Left ventricle myocardium superior (tissue), 1 donor: ENCODE results near the gene HBE1. TPM values are rescaled to one million over a fixed set of nuclear protein-coding genes. Genes with fewer than 3 reads are reported as not detected.
A peak's percentile ranks its signal among the peaks of the same experiment; 100 is the strongest.

ENCODE experiments used
- ATAC-seq: fragments of 200-7000 bp; cut with Tn5 transposase; one replicate; pipeline ENCODE4 v1.9.1; 2020; ENCODE audit warnings: mild to moderate bottlenecking, moderate library complexity
- DNase-seq: peaks from one replicate; pipeline ENCODE4 v3.0.0-alpha.2; 2020
- intact Hi-C: fragments of 100-400 bp; cut with micrococcal nuclease; formaldehyde crosslinking; loops from one replicate; pipeline ENCODE4 v1.11.0; 2022
- total RNA-seq: library from RNA; stranded (reverse); fragmentation: NEBNext Ultra II Directional; extraction: Animal tissue kit (Norgen Biotek cat#: 25700); gene quantifications from one replicate; pipeline ENCODE4 v1.2.1, GENCODE V29; 2021
- donor health status: DM: no; HTN: yes; CAD: no; lungs with severe emphysema.

The HBE1 gene
- total RNA-seq, 1 donor from 2014 or later, result not detected

DNA sequence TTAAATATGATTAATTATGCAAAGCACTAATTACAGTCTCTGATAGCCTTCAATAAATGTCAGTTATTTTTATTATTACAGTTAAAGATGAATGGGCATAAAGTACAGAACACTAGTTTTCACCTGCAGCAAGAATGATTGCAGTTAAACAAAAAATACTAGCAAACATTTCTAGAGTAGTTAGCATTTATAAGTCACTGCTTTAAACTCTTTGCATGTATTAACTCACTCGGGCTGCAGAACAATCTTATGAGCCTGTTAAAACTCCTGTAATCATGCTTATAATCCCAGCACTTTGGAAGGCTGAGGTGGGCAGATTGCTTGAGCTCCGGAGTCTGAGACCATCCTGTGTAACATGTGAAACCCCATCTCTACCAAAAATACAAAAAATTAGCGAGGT lies 17.2 kb upstream of the HBE1 start:
- DNase-seq, result no peak
- ATAC-seq, result no peak
- intact Hi-C loops, result no loop called here

- intact Hi-C loops, result no loop called here
- no peak for ATAC-seq
- no peak for DNase-seq
Observed at GRCh38 chr11:5286351-5286750, 16.6 kb upstream of the HBE1 start.

GRCh38 chr11:5285703-5286340 lies 16.1 kb upstream of the HBE1 start:
- intact Hi-C loops, result no loop called here
- ATAC-seq, result no peak
- no peak for DNase-seq

DNA sequence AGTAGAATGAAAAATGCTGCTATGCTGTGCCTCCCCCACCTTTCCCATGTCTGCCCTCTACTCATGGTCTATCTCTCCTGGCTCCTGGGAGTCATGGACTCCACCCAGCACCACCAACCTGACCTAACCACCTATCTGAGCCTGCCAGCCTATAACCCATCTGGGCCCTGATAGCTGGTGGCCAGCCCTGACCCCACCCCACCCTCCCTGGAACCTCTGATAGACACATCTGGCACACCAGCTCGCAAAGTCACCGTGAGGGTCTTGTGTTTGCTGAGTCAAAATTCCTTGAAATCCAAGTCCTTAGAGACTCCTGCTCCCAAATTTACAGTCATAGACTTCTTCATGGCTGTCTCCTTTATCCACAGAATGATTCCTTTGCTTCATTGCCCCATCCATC lies 14.9 kb upstream of the HBE1 start:
- intact Hi-C loops, result no loop called here
- ATAC-seq (no peak), DNase-seq (no peak)

GRCh38 chr11:5283882-5284281 lies 14.1 kb upstream of the HBE1 start:
- ATAC-seq, result no peak
- intact Hi-C loops, result no loop called here
- DNase-seq, result no peak

DNA sequence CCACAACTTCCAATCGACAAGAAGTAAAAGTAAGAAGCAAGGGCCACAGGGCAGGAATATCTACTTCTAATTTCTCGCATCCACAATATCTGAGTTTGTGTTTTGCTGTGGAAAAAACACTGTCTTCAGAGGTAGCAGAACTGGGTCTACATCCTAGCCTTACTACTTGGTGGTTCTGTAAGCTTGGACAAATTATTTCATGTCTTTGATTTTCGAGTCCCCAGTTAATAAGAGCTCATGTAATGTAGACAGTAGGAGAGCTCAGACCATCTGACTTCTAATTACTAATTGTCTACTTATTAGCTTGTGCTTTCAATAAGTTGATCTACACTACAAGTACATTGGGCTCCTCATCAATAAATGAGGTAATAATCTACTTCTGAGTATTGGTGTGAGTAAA lies 13.3 kb upstream of the HBE1 start:
- ATAC-seq (no peak), DNase-seq (no peak)
- intact Hi-C loops, result no loop called here

GRCh38 chr11:5282628-5283027 lies 12.9 kb upstream of the HBE1 start:
- intact Hi-C loops, result no loop called here
- no peak for ATAC-seq
- no peak for DNase-seq

DNA sequence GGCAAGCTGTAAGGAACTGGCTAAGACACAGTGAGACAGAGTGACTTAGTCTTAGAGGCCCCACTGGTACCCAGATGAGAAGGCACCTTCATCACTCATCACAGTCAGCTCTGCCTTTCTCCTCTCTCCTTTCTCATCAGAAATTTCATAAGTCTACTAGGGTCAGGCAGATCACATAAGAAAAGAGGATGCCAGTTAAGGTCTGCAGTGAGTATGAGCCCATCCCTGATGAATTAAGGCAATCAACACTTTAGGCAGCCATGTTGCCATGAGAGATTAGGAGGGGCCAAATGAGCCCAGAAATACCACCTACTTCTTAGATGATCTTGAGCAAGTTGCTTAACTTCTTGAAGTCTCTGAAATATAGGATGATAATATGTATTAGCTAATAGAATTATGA lies 11.9 kb upstream of the HBE1 start:
- no peak for ATAC-seq
- DNase-seq, result no peak
- intact Hi-C loops, result no loop called here

- DNase-seq (no peak), ATAC-seq (peak; percentile 34)
- intact Hi-C loops, result no loop called here
Observed at GRCh38 chr11:5280582-5281102, 10.9 kb upstream of the HBE1 start.

GRCh38 chr11:5279471-5280090 lies 9.8 kb upstream of the HBE1 start:
- ATAC-seq (no peak), DNase-seq (no peak)
- intact Hi-C loops, result no loop called here

- no peak for ATAC-seq
- no peak for DNase-seq
- intact Hi-C loops, result no loop called here
Observed at GRCh38 chr11:5277807-5278382, 8.2 kb upstream of the HBE1 start.

- intact Hi-C loops, result no loop called here
- ATAC-seq (no peak), DNase-seq (no peak)
Observed at GRCh38 chr11:5276697-5277096, 7.0 kb upstream of the HBE1 start.

- DNase-seq, result no peak
Observed at GRCh38 chr11:5275369-5276110, 5.8 kb upstream of the HBE1 start.

GRCh38 chr11:5274395-5274794 lies 4.7 kb upstream of the HBE1 start:
- DNase-seq, result no peak
- no peak for ATAC-seq
- intact Hi-C loops, result loop anchor here (2.0 kb wide), 1 partner anchor 32 kb away; no protein-coding TSS in a partner anchor

More at GRCh38 chr11:5275369-5276110, 5.8 kb upstream of the HBE1 start:
- no peak for ATAC-seq
- intact Hi-C loops, result loop anchor here (2.0 kb wide), 1 partner anchor 31 kb away; no protein-coding TSS in a partner anchor

DNA sequence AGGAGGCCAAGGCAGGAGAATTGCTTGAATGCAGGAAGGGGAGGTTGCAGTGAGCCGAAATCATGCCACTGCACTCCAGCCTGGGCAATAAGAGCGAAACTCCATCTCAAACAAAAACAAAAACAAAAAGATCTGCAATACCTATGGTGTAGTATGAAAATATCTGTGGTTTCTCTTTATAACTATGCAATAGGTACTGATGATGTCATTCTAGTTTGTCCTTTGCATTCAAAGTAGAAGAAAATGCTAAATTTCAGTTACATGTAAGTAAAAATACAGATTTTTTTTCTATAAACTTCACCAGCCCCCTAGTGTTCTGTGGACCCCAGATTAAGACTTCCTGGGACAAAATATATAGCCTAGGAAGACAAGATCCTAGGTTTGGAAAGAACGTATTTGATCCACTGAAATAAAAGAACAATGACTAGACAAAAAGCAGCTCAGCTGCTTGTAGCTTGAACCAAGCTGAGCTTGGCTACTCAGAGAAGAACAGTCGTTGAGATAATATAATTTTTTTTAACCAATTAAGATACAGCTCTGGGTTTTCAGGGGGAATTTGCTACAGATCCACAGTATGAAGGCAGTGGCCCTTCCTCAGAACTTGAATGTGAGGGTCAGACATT lies 2.8 kb upstream of the HBE1 start:
- ATAC-seq (no peak), DNase-seq (no peak)
- intact Hi-C loops, result no loop called here

DNA sequence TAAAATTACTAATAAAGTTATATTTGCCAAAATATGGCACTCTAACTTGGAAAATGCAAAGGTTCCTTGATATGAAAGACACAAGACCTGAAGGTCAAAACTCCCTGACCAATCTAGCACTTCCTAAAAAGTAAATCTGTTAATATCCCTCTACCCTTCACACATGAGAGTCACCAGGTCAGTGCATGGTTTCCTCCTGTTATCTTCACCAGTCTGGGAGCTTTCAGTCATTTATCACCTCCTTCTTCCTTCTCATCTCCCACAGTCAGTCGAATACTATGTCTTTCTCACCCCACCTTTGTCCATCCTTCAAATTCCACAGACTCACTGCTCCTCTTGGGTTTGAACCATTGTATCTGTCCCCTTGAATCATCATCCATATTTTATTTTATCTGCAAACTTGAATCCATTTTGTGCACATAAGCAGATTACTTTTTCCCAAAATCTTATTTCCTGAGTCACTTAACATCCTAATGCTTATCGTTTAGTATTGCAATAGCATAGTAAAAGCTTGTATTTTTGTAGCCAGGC lies 2.6 kb downstream of the HBE1 start:
- ATAC-seq (no peak), DNase-seq (no peak)
- intact Hi-C loops, result no loop called here

- intact Hi-C loops, result no loop called here
- DNase-seq (no peak), ATAC-seq (no peak)
Observed at GRCh38 chr11:5266609-5267008, 3.1 kb downstream of the HBE1 start.

DNA sequence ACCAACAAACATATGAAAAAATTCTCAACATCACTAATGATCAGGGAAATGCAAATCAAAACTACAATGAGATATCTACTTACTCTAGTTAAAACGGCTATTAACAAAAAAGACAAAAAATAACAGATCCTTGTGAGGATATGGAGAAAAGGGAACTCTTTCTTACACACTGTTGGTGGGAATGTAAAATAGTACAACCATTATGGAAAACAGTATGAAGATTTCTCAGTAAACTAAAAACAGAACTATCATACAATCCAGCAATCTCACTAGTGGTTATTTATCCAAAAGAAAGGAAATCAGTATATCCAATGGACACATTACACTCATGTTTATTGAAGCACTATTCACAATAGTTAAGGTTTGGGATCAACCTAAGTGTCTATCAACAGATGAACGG lies 3.9 kb downstream of the HBE1 start:
- intact Hi-C loops, result no loop called here
- DNase-seq, result no peak
- no peak for ATAC-seq

DNA sequence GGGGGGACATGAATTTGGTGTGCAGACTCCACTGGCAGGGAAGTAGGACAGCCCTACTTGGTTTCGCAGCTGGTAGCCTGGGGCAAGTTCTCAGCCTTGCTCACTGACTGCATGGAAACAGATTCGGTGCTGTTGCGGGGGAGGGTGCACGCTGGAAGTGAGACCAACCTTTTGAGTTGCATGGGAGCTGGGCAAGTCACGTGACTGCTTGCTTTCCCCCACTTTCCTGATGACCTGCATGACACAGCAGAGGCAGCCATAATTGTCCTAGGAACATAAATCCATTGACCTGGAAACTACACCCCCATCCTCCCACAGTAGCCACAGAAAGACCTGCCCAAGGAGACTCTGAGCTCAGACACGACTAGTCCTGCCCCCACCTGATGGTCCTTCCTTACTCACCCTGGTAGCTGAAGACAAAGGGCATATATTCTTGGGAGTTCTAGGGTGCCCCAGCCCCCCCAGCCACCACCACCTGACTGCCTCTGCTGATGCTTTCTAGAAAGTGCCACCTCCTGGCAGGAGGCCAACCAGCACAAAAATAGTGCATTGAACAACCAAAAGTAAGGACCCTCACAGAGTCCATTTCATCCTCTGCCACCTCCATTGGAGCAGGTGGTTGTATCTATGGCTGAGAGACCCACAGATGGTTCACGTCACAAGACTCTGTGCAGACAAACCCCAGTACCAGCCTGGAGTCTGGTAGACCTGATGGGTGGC lies 11.0 kb downstream of the HBE1 start:
- ATAC-seq (no peak), DNase-seq (no peak)
- intact Hi-C loops, result no loop called here
